ENCODE measurements around the gene CD63.

Gene CD63

GRCh38 chr12:55686366-55687010, 42.3 kb downstream of the CD63 start:
- DNase-seq (ENCODE audit: low read depth) = no peak
- TF ChIP-seq CTCF (IDR thresholded peaks at IDR 0.05; ENCODE audit: control insufficient read depth, extremely low read depth, insufficient read depth) = no peak
- H3K4me3 ChIP-seq (ENCODE audit: low read depth, low read length) = no peak overlapping the region

- TF ChIP-seq CTCF (IDR thresholded peaks at IDR 0.05; ENCODE audit: control insufficient read depth, extremely low read depth, insufficient read depth) = no peak
- H3K4me3 ChIP-seq (ENCODE audit: low read depth, low read length) = no peak overlapping the region
- no peak for DNase-seq (ENCODE audit: low read depth)
Measured at GRCh38 chr12:55685671-55686070, 43.1 kb downstream of the CD63 start.

- no peak overlapping the region for H3K4me3 ChIP-seq (ENCODE audit: low read depth, low read length)
- DNase-seq (ENCODE audit: low read depth) = no peak
- no peak for TF ChIP-seq CTCF (IDR thresholded peaks at IDR 0.05; ENCODE audit: control insufficient read depth, extremely low read depth, insufficient read depth)
Measured at GRCh38 chr12:55684761-55685370, 43.9 kb downstream of the CD63 start.

- no peak overlapping the region for H3K4me3 ChIP-seq (ENCODE audit: low read depth, low read length)
- no peak for TF ChIP-seq CTCF (IDR thresholded peaks at IDR 0.05; ENCODE audit: control insufficient read depth, extremely low read depth, insufficient read depth)
- DNase-seq (ENCODE audit: low read depth) = no peak
Measured at GRCh38 chr12:55683676-55684075, 45.1 kb downstream of the CD63 start.

GRCh38 chr12:55682087-55682796, 46.6 kb downstream of the CD63 start:
- no peak overlapping the region for H3K4me3 ChIP-seq (ENCODE audit: low read depth, low read length)
- TF ChIP-seq CTCF (IDR thresholded peaks at IDR 0.05; ENCODE audit: control insufficient read depth, extremely low read depth, insufficient read depth) = no peak
- DNase-seq (ENCODE audit: low read depth) = no peak

- no peak for DNase-seq (ENCODE audit: low read depth)
- no peak overlapping the region for H3K4me3 ChIP-seq (ENCODE audit: low read depth, low read length)
- peak; percentile 9; the same call in 1 of the 2 replicates for TF ChIP-seq CTCF (IDR thresholded peaks at IDR 0.05; ENCODE audit: control insufficient read depth, extremely low read depth, insufficient read depth)
Measured at GRCh38 chr12:55681142-55682077, 47.4 kb downstream of the CD63 start.

Measured in LNCaP clone FGC (cell line).